Uterus (tissue), 2 donors: ENCODE results near the gene TNFRSF11A.

Experiments
- POLR2A ChIP-seq, 2 donors: fragments of 450-650 bp; IDR thresholded peaks; one replicate each; pipeline ENCODE4 v1.6.1; 2016; ENCODE audit warnings: antibody characterized with exemption in 2 of 2, mild to moderate bottlenecking in 1 of 2, moderate library complexity in 1 of 2
- TF ChIP-seq, protein P1 (sequence below), 4 experiments: fragments of 200-600 bp in 2 of 4; fragments of 450-650 bp in 2 of 4; sonication (generic) in 2 of 4; IDR thresholded peaks; one replicate each; pipeline ENCODE4 v1.5.1; 2016 to 2019; ENCODE audit warnings: antibody characterized with exemption in 4 of 4, mild to moderate bottlenecking in 2 of 4, moderate library complexity in 1 of 4

DNA sequence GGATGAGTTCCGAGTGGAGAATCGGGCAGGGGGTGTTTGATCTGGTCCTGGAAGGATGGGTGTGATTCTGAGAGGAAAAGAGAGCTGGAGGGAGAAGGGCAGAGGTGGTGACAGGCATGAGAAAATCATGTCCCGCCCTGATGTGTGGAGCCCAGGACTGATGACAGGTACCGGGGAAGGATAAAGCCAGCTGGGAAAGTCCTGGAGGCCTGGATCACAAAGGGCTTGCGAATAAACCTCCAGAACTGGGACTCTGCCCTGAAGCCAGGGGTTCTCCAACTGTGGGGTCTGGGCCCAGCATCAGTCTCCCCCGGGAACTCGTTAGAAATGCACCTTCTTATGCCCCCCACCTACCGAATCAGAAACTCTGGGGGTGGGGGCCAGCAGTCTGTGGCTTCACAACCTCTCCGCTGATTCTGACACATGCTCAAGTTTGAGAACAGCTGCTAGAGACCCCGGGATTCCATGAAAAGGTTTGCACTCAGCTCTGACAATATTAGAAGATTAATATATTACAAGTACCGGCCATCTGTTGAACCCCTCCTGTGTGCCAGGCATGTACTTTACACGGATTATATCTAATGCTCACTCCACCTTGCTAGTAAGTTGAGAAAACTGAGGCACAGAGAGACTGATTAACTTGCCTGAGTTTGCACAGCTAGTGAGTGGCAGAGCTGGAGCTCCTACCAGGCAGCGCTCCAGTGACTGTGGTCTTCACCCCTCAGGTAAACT, 8.0 kb downstream of the TNFRSF11A start:
- no peak for TF ChIP-seq POLR2A (IDR thresholded peaks at IDR 0.05)
- TF ChIP-seq, protein P1, sequence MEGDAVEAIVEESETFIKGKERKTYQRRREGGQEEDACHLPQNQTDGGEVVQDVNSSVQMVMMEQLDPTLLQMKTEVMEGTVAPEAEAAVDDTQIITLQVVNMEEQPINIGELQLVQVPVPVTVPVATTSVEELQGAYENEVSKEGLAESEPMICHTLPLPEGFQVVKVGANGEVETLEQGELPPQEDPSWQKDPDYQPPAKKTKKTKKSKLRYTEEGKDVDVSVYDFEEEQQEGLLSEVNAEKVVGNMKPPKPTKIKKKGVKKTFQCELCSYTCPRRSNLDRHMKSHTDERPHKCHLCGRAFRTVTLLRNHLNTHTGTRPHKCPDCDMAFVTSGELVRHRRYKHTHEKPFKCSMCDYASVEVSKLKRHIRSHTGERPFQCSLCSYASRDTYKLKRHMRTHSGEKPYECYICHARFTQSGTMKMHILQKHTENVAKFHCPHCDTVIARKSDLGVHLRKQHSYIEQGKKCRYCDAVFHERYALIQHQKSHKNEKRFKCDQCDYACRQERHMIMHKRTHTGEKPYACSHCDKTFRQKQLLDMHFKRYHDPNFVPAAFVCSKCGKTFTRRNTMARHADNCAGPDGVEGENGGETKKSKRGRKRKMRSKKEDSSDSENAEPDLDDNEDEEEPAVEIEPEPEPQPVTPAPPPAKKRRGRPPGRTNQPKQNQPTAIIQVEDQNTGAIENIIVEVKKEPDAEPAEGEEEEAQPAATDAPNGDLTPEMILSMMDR (IDR thresholded peaks at IDR 0.05) = no peak
